ENCODE results near the gene CAMK4. TPM values are rescaled to one million over a fixed set of nuclear protein-coding genes. Genes with fewer than 3 reads are reported as not detected.

Gene CAMK4
- total and polyA plus RNA-seq, 9 of the 15 experiments (the other 6 are each of a cell fraction or from before 2014, with no cell fraction given), result 0.35 TPM; not detected in 8

DNA sequence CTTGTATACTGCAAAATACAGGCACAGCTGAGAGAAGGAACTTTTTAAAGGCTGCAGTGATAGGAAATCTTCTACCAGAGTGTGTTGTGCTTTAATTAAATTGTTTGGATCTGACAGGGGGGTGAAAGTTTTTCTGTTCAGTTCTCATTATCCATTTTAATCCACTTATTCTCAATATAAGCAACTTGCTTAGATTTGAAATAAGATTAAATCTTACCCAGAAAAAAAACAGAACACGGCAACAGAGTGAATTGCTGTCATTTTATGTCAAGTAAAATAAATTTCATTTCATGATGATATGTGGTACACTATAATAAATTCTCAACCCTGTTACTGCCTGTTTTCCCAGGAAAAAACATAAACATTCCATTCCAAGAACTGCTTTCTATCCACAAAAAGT lies 37.1 kb upstream of the CAMK4 start:
- Histone ChIP-seq H3K4me3 (no peak overlapping the region), H3K27me3 (ENCODE audit: control insufficient read depth in 2 of 2, insufficient read depth in 2 of 2, low read length in 2 of 2) (no peaks in the 10 kb centered on the region), H3K79me2 (ENCODE audit: control insufficient read depth, insufficient read depth, low read length) (no peaks in the 10 kb centered on the region), H3K9ac (ENCODE audit: insufficient read depth in 1 of 2, low read depth in 2 of 2, low read length in 2 of 2) (no peak overlapping the region), H3K9me1 (ENCODE audit: control insufficient read depth, insufficient read depth, low read length) (no peaks in the 10 kb centered on the region), H2AFZ (ENCODE audit: low read depth, low read length) (no peak overlapping the region), H3K9me3 (replicated peaks; ENCODE audit: control insufficient read depth, insufficient read depth, low read depth, low read length) (no peaks in the 10 kb centered on the region), H3K4me1 (replicated peaks in 1 of 2; ENCODE audit: control insufficient read depth in 2 of 2, insufficient read depth in 2 of 2, low read length in 2 of 2) (no peaks in the 10 kb centered on the region), H3K36me3 (ENCODE audit: control insufficient read depth, insufficient read depth, low read length) (no peaks in the 10 kb centered on the region), H4K20me1 (replicated peaks; ENCODE audit: control insufficient read depth, insufficient read depth, low read length) (no peaks in the 10 kb centered on the region), H3K4me2 (ENCODE audit: insufficient read depth, low read length) (no peak overlapping the region), H3K27ac (ENCODE audit: extremely low read depth, low read depth, low read length) (no peak overlapping the region)
- ATAC-seq (no peak), FAIRE-seq (no peak), DNase-seq (ENCODE audit: extremely low read depth in 1 of 4, low spot score in 3 of 4) (no peak)
- BruUV-seq (replicated peaks), result no TSS peak
- in situ Hi-C loops (cut with MboI), result no loop called here
- ChIA-PET CTCF (ENCODE audit: low intra/inter-chr PET ratio) (interaction anchor here (0.6 kb wide), 1 partner anchor 168 kb away, joined by 3 read pairs; no protein-coding TSS in a partner anchor), POLR2A (no interaction called here)
- 0% methylated on average over 1 of the region's 1 CpG for WGBS (ENCODE audit: insufficient coverage, low coverage, missing lambda C conversion rate)
- intact Hi-C loops (cut with micrococcal nuclease), result no loop called here
- TF ChIP-seq MAFG (tag; conservative IDR thresholded peaks at IDR 0.05) (no peak), POLR3A (IDR thresholded peaks at IDR 0.05; ENCODE audit: borderline replicate concordance, extremely low read depth, insufficient read depth, insufficient read length) (no peak), SMAD4 (CRISPR knock-in tag; conservative IDR thresholded peaks at IDR 0.05) (no peak), NR2C1 (IDR thresholded peaks at IDR 0.05) (no peak), NR2C1 (tag; IDR thresholded peaks at IDR 0.05) (no peak), TOE1 (IDR thresholded peaks at IDR 0.05; ENCODE audit: borderline replicate concordance) (no peak), TOE1 (CRISPR knock-in tag; IDR thresholded peaks at IDR 0.05; ENCODE audit: borderline replicate concordance, low read depth) (no peak), STAT5B (CRISPR knock-in tag; IDR thresholded peaks at IDR 0.05) (no peak), PML (IDR thresholded peaks at IDR 0.05; ENCODE audit: low read length) (no peak), ELF2 (CRISPR knock-in tag; IDR thresholded peaks at IDR 0.05) (no peak), KHSRP (IDR thresholded peaks at IDR 0.05) (no peak), FOXA1 (IDR thresholded peaks at IDR 0.05; ENCODE audit: borderline replicate concordance) (no peak), ZNF707 (CRISPR knock-in tag; conservative IDR thresholded peaks at IDR 0.05) (no peak), DIDO1 (tag; IDR thresholded peaks at IDR 0.05; ENCODE audit: low read depth) (no peak), MED1 (CRISPR knock-in tag; IDR thresholded peaks at IDR 0.05; ENCODE audit: borderline replicate concordance) (no peak), TSC22D4 (tag; IDR thresholded peaks at IDR 0.05) (no peak), NFATC3 (IDR thresholded peaks at IDR 0.05) (no peak), PHF20 (IDR thresholded peaks at IDR 0.05; ENCODE audit: partially characterized antibody) (no peak)
- TF ChIP-seq, protein P1, sequence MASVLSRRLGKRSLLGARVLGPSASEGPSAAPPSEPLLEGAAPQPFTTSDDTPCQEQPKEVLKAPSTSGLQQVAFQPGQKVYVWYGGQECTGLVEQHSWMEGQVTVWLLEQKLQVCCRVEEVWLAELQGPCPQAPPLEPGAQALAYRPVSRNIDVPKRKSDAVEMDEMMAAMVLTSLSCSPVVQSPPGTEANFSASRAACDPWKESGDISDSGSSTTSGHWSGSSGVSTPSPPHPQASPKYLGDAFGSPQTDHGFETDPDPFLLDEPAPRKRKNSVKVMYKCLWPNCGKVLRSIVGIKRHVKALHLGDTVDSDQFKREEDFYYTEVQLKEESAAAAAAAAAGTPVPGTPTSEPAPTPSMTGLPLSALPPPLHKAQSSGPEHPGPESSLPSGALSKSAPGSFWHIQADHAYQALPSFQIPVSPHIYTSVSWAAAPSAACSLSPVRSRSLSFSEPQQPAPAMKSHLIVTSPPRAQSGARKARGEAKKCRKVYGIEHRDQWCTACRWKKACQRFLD (CRISPR knock-in tag; IDR thresholded peaks at IDR 0.05), result no peak
- TF ChIP-seq, protein P2, sequence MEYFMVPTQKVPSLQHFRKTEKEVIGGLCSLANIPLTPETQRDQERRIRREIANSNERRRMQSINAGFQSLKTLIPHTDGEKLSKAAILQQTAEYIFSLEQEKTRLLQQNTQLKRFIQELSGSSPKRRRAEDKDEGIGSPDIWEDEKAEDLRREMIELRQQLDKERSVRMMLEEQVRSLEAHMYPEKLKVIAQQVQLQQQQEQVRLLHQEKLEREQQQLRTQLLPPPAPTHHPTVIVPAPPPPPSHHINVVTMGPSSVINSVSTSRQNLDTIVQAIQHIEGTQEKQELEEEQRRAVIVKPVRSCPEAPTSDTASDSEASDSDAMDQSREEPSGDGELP (CRISPR knock-in tag; IDR thresholded peaks at IDR 0.05; ENCODE audit: borderline replicate concordance), result no peak
- TF ChIP-seq, protein P3, sequence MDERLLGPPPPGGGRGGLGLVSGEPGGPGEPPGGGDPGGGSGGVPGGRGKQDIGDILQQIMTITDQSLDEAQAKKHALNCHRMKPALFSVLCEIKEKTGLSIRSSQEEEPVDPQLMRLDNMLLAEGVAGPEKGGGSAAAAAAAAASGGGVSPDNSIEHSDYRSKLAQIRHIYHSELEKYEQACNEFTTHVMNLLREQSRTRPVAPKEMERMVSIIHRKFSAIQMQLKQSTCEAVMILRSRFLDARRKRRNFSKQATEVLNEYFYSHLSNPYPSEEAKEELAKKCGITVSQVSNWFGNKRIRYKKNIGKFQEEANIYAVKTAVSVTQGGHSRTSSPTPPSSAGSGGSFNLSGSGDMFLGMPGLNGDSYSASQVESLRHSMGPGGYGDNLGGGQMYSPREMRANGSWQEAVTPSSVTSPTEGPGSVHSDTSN (CRISPR knock-in tag; IDR thresholded peaks at IDR 0.05; ENCODE audit: low read depth), result no peak
- TF ChIP-seq, protein P3 (tag; conservative IDR thresholded peaks at IDR 0.05; ENCODE audit: low read depth), result no peak
